ENCODE measurements around the gene SLC6A6.

GRCh38 chr3:14353502-14353901 is 48.9 kb upstream of the SLC6A6 start:
- TF ChIP-seq CTCF (conservative IDR thresholded peaks at IDR 0.05; ENCODE audit: low read depth in 2 of 2) (no peak), POLR2AphosphoS5 (IDR thresholded peaks at IDR 0.05; ENCODE audit: low read depth) (no peak), JUNB (IDR thresholded peaks at IDR 0.05; ENCODE audit: unreplicated experiment) (no peak), ZNF114 (CRISPR knock-in tag; IDR thresholded peaks at IDR 0.05) (no peak), CREB1 (CRISPR knock-in tag; IDR thresholded peaks at IDR 0.05; ENCODE audit: low read depth) (no peak), EZH2 (IDR thresholded peaks at IDR 0.05; ENCODE audit: low read depth, unreplicated experiment) (no peak), EZH2phosphoT487 (IDR thresholded peaks at IDR 0.05; ENCODE audit: unreplicated experiment) (no peak), REST (IDR thresholded peaks at IDR 0.05; ENCODE audit: unreplicated experiment) (no peak)

All from GM23338 (cell line).